ENCODE measurements around the gene RBM5.

- TF ChIP-seq CTCF (IDR thresholded peaks at IDR 0.05) (no peak), EZH2 (IDR thresholded peaks at IDR 0.05; ENCODE audit: borderline replicate concordance, insufficient read depth, low read depth, low read length, poor library complexity, severe bottlenecking) (no peak)
Observed at GRCh38 chr3:50119786-50120185, 31.1 kb downstream of the RBM5 start.

Measured in B cell (primary cell).